Thymus (tissue), 14 donors: Measurements from ENCODE around the gene SLC12A3. TPM values are rescaled to one million over a fixed set of nuclear protein-coding genes. Genes with fewer than 3 reads are reported as not detected.

ENCODE experiments used
- DNase-seq, 9 donors: peaks; one replicate each; pipeline ENCODE4 v3.0.0-alpha.2; 2013; ENCODE audit warnings: low spot score in 9 of 9, low read depth in 6 of 9, missing footprints in 1 of 9
- H3K27ac ChIP-seq, 2 donors: one replicate each; pipeline ENCODE4 v1.5.1; 2013; ENCODE audit warnings: control low read depth in 1 of 2, low read depth in 1 of 2, low read length in 1 of 2, mild to moderate bottlenecking in 1 of 2, moderate library complexity in 1 of 2
- H3K27me3 ChIP-seq, 2 donors: one replicate each; pipeline ENCODE4 v1.5.1; 2013; ENCODE audit warnings: low read length in 1 of 2; ENCODE audit not compliant: control insufficient read depth in 2 of 2, insufficient read depth in 1 of 2
- H3K36me3 ChIP-seq, 2 donors: one replicate each; pipeline ENCODE4 v1.5.1; 2013; ENCODE audit warnings: low read length in 1 of 2, mild to moderate bottlenecking in 1 of 2, moderate library complexity in 1 of 2; ENCODE audit not compliant: control insufficient read depth in 2 of 2, insufficient read depth in 2 of 2
- H3K4me1 ChIP-seq, 2 donors: one replicate each; pipeline ENCODE4 v1.5.1; 2013; ENCODE audit warnings: low read length in 2 of 2; ENCODE audit not compliant: control insufficient read depth in 2 of 2, insufficient read depth in 2 of 2
- H3K4me3 ChIP-seq, 2 donors: one replicate each; pipeline ENCODE4 v1.5.1; 2013; ENCODE audit warnings: low read length in 2 of 2, control low read depth in 1 of 2, mild to moderate bottlenecking in 1 of 2
- H3K9me3 ChIP-seq, 2 donors: one replicate each; pipeline ENCODE4 v1.5.1; 2013; ENCODE audit warnings: low read length in 1 of 2, mild to moderate bottlenecking in 1 of 2; ENCODE audit not compliant: control insufficient read depth in 2 of 2, insufficient read depth in 1 of 2
- WGBS: extraction: QIAGEN DNeasy Blood & Tissue Kit; methylation state at CpG from one replicate; pipeline ENCODE4 v1.1.7; 2013; 5-methylcytosine and 5-hydroxymethylcytosine counted together
- long read RNA-seq, 10 donors: transcript quantifications; one replicate each; lab custom pipeline, GENCODE V29; 2026
- polyA plus RNA-seq: library from polyadenylated mRNA; stranded (reverse); fragments of 200-250 nt; gene quantifications from one replicate; pipeline ENCODE4 v1.2.3, GENCODE V29; 2013
- total RNA-seq: library from RNA; stranded (reverse); fragments of 120-200 nt; gene quantifications from one replicate; pipeline ENCODE4 v1.2.4, GENCODE V29; 2013
- donor health status: healthy.

Gene SLC12A3, protein sequence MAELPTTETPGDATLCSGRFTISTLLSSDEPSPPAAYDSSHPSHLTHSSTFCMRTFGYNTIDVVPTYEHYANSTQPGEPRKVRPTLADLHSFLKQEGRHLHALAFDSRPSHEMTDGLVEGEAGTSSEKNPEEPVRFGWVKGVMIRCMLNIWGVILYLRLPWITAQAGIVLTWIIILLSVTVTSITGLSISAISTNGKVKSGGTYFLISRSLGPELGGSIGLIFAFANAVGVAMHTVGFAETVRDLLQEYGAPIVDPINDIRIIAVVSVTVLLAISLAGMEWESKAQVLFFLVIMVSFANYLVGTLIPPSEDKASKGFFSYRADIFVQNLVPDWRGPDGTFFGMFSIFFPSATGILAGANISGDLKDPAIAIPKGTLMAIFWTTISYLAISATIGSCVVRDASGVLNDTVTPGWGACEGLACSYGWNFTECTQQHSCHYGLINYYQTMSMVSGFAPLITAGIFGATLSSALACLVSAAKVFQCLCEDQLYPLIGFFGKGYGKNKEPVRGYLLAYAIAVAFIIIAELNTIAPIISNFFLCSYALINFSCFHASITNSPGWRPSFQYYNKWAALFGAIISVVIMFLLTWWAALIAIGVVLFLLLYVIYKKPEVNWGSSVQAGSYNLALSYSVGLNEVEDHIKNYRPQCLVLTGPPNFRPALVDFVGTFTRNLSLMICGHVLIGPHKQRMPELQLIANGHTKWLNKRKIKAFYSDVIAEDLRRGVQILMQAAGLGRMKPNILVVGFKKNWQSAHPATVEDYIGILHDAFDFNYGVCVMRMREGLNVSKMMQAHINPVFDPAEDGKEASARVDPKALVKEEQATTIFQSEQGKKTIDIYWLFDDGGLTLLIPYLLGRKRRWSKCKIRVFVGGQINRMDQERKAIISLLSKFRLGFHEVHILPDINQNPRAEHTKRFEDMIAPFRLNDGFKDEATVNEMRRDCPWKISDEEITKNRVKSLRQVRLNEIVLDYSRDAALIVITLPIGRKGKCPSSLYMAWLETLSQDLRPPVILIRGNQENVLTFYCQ
- 0.52 TPM for total RNA-seq
- polyA plus RNA-seq, result 0.34 TPM
- long read RNA-seq, donor 1, result 0 reads
- long read RNA-seq, donor 2, result 0 reads
- long read RNA-seq, donor 3, result 0 reads
- long read RNA-seq, donor 4, result 0 reads
- long read RNA-seq, donor 5, full-length matches to known transcripts, result 2 of 2 reads
- long read RNA-seq, donor 5, partial matches to known transcripts, result 0 of 2 reads
- long read RNA-seq, donor 5, other reads (novel, unspliced or antisense), result 0 of 2 reads
- long read RNA-seq, donor 6, result 0 reads
- long read RNA-seq, donor 7, result 0 reads
- long read RNA-seq, donor 8, result 0 reads
- long read RNA-seq, donor 9, result 0 reads
- long read RNA-seq, donor 10, result 0 reads

DNA sequence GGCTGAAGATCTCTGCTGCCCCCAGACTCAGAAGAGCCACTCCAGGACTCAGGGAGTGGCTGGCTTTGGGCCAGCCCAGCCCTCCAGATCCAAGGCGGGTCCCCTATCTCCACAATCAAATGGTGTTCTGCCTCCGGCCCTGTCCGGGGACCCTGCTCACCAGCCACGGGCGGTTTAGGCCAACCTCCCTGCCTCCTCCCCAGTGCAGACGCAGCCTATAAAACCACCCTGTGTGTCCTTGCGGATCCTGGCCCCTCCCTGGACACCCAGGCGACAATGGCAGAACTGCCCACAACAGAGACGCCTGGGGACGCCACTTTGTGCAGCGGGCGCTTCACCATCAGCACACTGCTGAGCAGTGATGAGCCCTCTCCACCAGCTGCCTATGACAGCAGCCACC is at the start of gene SLC12A3:
TSS of gene SLC12A3 (plus strand) at position 248 of the 400 bp plus-strand sequence. CDS start at position 277, 29 bp downstream.
- no peak within 1 kb of the TSS for H3K4me3 ChIP-seq
- no peaks in the 10 kb centered on the region for H3K9me3 ChIP-seq
- DNase-seq, result no peak
- no peak within 1 kb of the TSS for H3K27ac ChIP-seq
- peaks cover 4 to 38% of the 10 kb centered on the region in 2 donors for H3K4me1 ChIP-seq
- no peaks in the 10 kb centered on the region for H3K36me3 ChIP-seq
- 89% methylated on average over 12 of the region's 12 CpGs for WGBS
- H3K27me3 ChIP-seq, result no peaks in the 10 kb centered on the region

DNA sequence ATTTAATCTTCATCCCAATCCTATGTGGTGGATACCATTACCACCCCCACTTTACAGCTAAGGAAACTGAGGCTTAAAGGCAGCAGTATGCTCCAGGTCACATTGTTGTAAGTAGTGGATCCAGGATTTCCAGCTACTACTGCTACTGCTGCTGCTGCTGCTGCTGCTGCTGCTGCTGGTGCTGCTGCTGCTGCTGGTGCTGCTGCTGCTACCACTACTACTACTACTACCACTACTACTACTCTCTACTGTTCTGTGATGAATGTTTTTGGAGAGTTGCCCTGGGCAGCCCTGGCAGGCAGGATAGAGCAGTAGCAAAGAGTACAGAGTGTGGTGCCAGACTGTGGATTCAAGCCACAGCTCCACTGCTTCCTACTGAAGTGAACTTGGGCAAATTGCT is 49.3 kb upstream of the SLC12A3 start:
- H3K27ac ChIP-seq, result no peak overlapping the region
- peaks cover 13 to 30% of the 10 kb centered on the region in 2 donors for H3K36me3 ChIP-seq
- no peaks in the 10 kb centered on the region for H3K4me1 ChIP-seq
- no peaks in the 10 kb centered on the region for H3K9me3 ChIP-seq
- DNase-seq, result no peak
- H3K27me3 ChIP-seq, result no peaks in the 10 kb centered on the region
- H3K4me3 ChIP-seq, result no peak overlapping the region

DNA sequence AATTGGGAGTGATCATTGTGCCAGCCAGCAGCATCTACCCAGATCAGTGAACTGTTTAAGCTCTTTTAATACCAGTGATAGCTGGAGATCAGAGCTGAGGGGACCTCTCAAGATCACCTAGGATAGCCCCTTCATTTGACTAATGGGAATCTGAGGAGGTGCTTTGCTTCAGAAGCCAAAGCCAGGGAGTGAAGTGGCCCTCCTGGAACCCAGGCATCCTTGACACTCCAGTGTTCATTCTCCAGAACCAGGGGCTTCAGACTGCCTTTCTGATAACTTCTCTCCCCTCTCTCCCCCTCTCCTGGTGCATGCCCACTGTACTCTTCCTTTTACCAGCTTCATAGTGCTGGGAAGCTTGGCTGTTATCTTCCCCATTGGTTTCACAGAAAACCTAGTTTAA is 48.0 kb upstream of the SLC12A3 start:
- H3K27ac ChIP-seq, result no peak overlapping the region
- H3K4me1 ChIP-seq, result no peaks in the 10 kb centered on the region
- no peak overlapping the region for H3K4me3 ChIP-seq
- H3K36me3 ChIP-seq, result peaks cover 24 to 41% of the 10 kb centered on the region in 2 donors
- no peak for DNase-seq
- no peaks in the 10 kb centered on the region for H3K27me3 ChIP-seq
- no peaks in the 10 kb centered on the region for H3K9me3 ChIP-seq

DNA sequence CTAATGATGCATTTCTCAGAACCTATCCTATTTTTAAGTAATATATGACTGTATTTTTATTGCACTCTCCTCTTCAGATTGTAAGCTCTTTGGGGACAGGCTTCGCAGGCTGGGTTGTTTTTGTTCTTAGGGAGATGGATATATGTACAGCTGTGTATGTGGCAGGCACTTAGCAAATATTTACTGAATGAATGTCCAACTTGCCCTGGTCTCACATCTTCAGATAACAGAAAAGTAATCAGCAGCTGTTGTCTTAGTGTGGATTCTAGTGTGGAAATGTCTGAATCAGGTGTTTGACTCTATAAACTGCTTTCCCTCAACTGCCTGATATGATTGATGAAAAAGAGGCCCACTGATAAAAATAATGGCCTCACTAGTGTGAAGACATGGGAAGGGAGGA is 47.1 kb upstream of the SLC12A3 start:
- Histone ChIP-seq H3K4me3 (no peak overlapping the region), H3K4me1 (no peaks in the 10 kb centered on the region), H3K27ac (no peak overlapping the region), H3K27me3 (no peaks in the 10 kb centered on the region), H3K9me3 (no peaks in the 10 kb centered on the region), H3K36me3 (peaks cover 30 to 41% of the 10 kb centered on the region in 2 donors)
- 98% methylated on average over 1 of the region's 1 CpG for WGBS
- DNase-seq, result no peak

DNA sequence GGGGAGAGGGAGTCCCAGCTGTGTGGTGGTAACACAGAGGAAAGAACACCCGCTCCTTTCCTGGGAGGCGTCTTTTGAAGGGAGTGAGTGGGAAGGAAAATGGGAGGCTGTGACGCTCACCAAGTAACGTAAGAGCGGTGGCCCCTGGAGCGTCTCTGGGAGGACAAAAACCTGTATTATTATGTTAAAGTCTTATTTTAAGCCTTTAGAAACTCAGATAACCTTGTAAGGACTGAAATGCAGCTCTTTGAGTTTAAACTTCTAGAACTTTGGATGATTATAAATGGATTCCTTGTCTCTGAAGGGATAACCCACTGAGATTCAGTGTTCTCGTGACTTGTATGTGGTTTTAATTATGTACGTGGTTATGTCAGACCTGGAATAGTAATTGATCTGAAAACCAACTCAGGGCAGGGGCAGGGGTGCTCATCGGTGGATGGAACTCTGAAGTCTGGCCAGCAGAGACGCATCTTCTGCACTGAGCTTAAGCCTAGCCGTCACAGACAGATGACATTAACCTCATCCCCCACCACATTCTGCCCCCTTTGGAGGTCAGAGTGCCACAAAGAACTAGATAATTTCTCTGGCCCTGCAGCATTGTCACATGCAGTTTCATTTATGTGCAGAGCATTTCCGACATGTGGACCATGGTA is 41.8 kb upstream of the SLC12A3 start:
- no peaks in the 10 kb centered on the region for H3K4me1 ChIP-seq
- peaks cover 41 to 51% of the 10 kb centered on the region in 2 donors for H3K36me3 ChIP-seq
- no peaks in the 10 kb centered on the region for H3K9me3 ChIP-seq
- H3K27me3 ChIP-seq, result no peaks in the 10 kb centered on the region
- 97% methylated on average over 12 of the region's 12 CpGs for WGBS
- H3K4me3 ChIP-seq, result no peak overlapping the region
- peak overlapping the region; percentile 41 to 49 for H3K27ac ChIP-seq
- no peak for DNase-seq

DNA sequence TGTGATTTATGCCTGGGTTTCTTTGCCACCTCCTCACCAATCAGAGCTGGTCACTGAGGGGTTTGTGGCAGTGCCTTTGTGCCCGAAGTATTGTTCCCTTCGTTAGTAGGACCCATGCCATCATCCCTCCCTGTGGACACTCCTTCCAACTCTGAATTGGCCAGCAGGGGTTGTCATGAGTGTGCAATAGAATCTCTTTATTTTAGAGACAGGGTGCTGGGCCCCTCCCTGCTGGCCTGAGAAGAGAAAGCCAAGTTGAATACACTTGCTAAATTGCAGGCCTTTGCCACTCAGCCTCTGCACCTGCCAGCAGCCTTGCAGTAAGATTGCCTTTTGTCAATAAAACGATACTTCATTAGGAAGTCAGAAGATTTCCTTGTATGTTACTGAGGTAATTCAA is 40.7 kb upstream of the SLC12A3 start:
- Histone ChIP-seq H3K36me3 (peaks cover 43 to 56% of the 10 kb centered on the region in 2 donors), H3K4me1 (no peaks in the 10 kb centered on the region), H3K27me3 (no peaks in the 10 kb centered on the region), H3K27ac (no peak overlapping the region), H3K4me3 (no peak overlapping the region), H3K9me3 (no peaks in the 10 kb centered on the region)
- WGBS, result 98% methylated on average over 3 of the region's 3 CpGs
- DNase-seq, result no peak

DNA sequence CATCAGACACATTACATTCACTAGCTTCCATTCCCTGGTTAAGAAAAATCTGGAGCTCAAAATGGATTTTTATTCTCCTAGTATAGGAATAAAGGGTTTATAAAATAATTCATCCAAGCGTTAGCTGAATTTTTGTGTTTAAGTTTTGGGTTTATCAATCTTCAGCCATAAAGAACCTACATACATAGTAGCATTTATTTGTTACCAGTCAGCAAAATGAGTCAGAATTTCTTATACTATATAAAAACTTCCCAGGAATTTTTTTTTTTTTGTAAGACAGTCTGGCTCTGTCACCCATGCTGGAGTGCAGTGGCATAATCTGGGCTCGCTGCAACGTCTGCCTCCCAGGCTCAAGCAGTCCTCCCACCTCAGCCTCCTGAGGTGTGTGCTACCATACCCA is 40.2 kb upstream of the SLC12A3 start:
- peaks cover 38 to 55% of the 10 kb centered on the region in 2 donors for H3K36me3 ChIP-seq
- WGBS, result over 99% methylated on average over 3 of the region's 3 CpGs
- no peaks in the 10 kb centered on the region for H3K4me1 ChIP-seq
- H3K27me3 ChIP-seq, result no peaks in the 10 kb centered on the region
- H3K27ac ChIP-seq, result no peak overlapping the region
- no peak for DNase-seq
- H3K9me3 ChIP-seq, result no peaks in the 10 kb centered on the region
- no peak overlapping the region for H3K4me3 ChIP-seq

DNA sequence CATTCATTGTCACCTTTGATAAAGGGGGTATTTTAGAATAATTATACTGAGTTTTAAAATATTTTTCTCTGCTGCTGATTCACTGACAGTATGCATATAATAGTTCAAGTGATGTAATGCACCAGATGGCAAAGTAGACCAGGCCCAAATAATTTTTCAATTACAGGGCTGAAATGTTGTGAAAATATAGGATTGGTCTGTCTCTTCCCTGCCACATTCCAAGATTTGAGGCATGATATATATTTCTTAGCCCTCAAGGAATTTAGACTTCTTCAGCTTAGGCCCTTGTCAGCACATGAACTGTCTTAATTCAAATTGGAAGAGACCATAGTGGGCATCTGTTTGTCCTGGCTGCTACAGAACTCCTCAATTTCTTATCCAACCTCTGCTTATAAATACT is 39.2 kb upstream of the SLC12A3 start:
- no peak for DNase-seq
- peaks cover 39 to 55% of the 10 kb centered on the region in 2 donors for H3K36me3 ChIP-seq
- H3K27ac ChIP-seq, result no peak overlapping the region
- H3K4me1 ChIP-seq, result no peaks in the 10 kb centered on the region
- H3K9me3 ChIP-seq, result no peaks in the 10 kb centered on the region
- no peaks in the 10 kb centered on the region for H3K27me3 ChIP-seq
- H3K4me3 ChIP-seq, result no peak overlapping the region
